MM.1S (cell line): ENCODE results near the gene EVI5.

Experiments used
- DNase-seq: peaks from one replicate; pipeline ENCODE4 v3.0.0-alpha.2; 2015
- H2AFZ ChIP-seq: fragments of 300-600 bp; sonication (generic); 2 replicates; pipeline ENCODE4 v1.6.0; 2016; ENCODE audit warnings: antibody characterized with exemption, low read length
- H3F3A ChIP-seq: fragments of 300-600 bp; sonication (generic); 2 replicates; pipeline ENCODE4 v1.6.1; 2016; ENCODE audit warnings: mild to moderate bottlenecking, antibody characterized with exemption, low read length, moderate library complexity, mixed read lengths; ENCODE audit not compliant: insufficient read depth
- H3K27ac ChIP-seq: fragments of 300-600 bp; sonication (generic); 2 replicates; pipeline ENCODE4 v1.5.1; 2016; ENCODE audit warnings: mild to moderate bottlenecking, low read length
- H3K27me3 ChIP-seq: fragments of 300-600 bp; sonication (generic); replicated peaks from 2 replicates; pipeline ENCODE4 v1.6.0; 2016; ENCODE audit warnings: low read length; ENCODE audit not compliant: insufficient read depth
- H3K36me3 ChIP-seq: fragments of 300-600 bp; sonication (generic); replicated peaks from 2 replicates; pipeline ENCODE4 v1.6.1; 2016; ENCODE audit warnings: mild to moderate bottlenecking, low read length, mixed read lengths; ENCODE audit not compliant: insufficient read depth
- H3K4me1 ChIP-seq: fragments of 300-600 bp; sonication (generic); 2 replicates; pipeline ENCODE4 v1.6.1; 2016; ENCODE audit warnings: low read length, mixed read lengths
- H3K4me2 ChIP-seq: fragments of 300-600 bp; sonication (generic); 2 replicates; pipeline ENCODE4 v1.6.0; 2016; ENCODE audit warnings: low read depth, low read length
- H3K4me3 ChIP-seq: fragments of 300-600 bp; sonication (generic); 2 replicates; pipeline ENCODE4 v1.5.1; 2016; ENCODE audit warnings: low read length, mixed read lengths
- H3K79me2 ChIP-seq: fragments of 300-600 bp; sonication (generic); 2 replicates; pipeline ENCODE4 v1.6.1; 2016; ENCODE audit warnings: mixed run types, low read length, mixed read lengths
- H3K9ac ChIP-seq: fragments of 300-600 bp; sonication (generic); 2 replicates; pipeline ENCODE4 v1.6.1; 2016; ENCODE audit warnings: low read length, mixed read lengths
- H3K9me2 ChIP-seq: fragments of 300-600 bp; sonication (generic); replicated peaks from 2 replicates; pipeline ENCODE4 v1.6.1; 2016; ENCODE audit warnings: mild to moderate bottlenecking, low read length, mixed read lengths; ENCODE audit not compliant: insufficient read depth
- H3K9me3 ChIP-seq: fragments of 300-600 bp; sonication (generic); replicated peaks from 2 replicates; pipeline ENCODE4 v1.6.1; 2016; ENCODE audit warnings: mild to moderate bottlenecking, low read length, mixed read lengths; ENCODE audit not compliant: insufficient read depth
- H4K20me1 ChIP-seq: fragments of 300-600 bp; sonication (generic); 2 replicates; pipeline ENCODE4 v1.6.1; 2016; ENCODE audit warnings: mild to moderate bottlenecking, low read length, moderate library complexity, mixed read lengths; ENCODE audit not compliant: insufficient read depth
- CTCF ChIP-seq: fragments of 300-600 bp; sonication (generic); IDR thresholded peaks from 2 replicates; pipeline ENCODE4 v1.5.1; 2016; ENCODE audit warnings: antibody characterized with exemption, low read length, mixed read lengths
- EZH2 ChIP-seq: fragments of 300-600 bp; sonication (generic); optimal IDR thresholded peaks from 2 replicates; pipeline ENCODE3; 2017; ENCODE audit warnings: low read depth, mild to moderate bottlenecking, antibody characterized with exemption, low read length, mixed read lengths
- EZH2phosphoT487 ChIP-seq: fragments of 300-600 bp; sonication (generic); IDR thresholded peaks from 2 replicates; pipeline ENCODE4 v1.6.1; 2018; ENCODE audit warnings: antibody characterized with exemption, low read length

EVI5 gene

GRCh38 chr1:92519043-92519442 is 265.9 kb downstream of the EVI5 start:
- no peak overlapping the region for H3K4me3 ChIP-seq
- no peak for DNase-seq
- no peak overlapping the region for H3K27ac ChIP-seq
- H3K9me3 ChIP-seq = no peaks in the 10 kb centered on the region
- H3F3A ChIP-seq = no peaks in the 10 kb centered on the region
- TF ChIP-seq EZH2 (no peak), CTCF (no peak), EZH2phosphoT487 (no peak)
- H3K27me3 ChIP-seq = no peaks in the 10 kb centered on the region
- no peaks in the 10 kb centered on the region for H3K36me3 ChIP-seq
- H3K9me2 ChIP-seq = no peaks in the 10 kb centered on the region
- H3K4me1 ChIP-seq = no peaks in the 10 kb centered on the region
- H3K4me2 ChIP-seq = no peak overlapping the region
- no peak overlapping the region for H2AFZ ChIP-seq
- H3K79me2 ChIP-seq = no peaks in the 10 kb centered on the region
- H3K9ac ChIP-seq = no peak overlapping the region
- H4K20me1 ChIP-seq = no peaks in the 10 kb centered on the region

- H3F3A ChIP-seq = peaks cover 9% of the 10 kb centered on the region
- no peak overlapping the region for H3K9ac ChIP-seq
- peaks cover 9% of the 10 kb centered on the region for H3K4me1 ChIP-seq
- no peaks in the 10 kb centered on the region for H3K9me3 ChIP-seq
- no peaks in the 10 kb centered on the region for H4K20me1 ChIP-seq
- H3K27ac ChIP-seq = no peak overlapping the region
- H3K9me2 ChIP-seq = no peaks in the 10 kb centered on the region
- TF ChIP-seq EZH2 = no peak
- no peak for TF ChIP-seq EZH2phosphoT487
- TF ChIP-seq CTCF = no peak
- H3K4me2 ChIP-seq = no peak overlapping the region
- no peaks in the 10 kb centered on the region for H3K79me2 ChIP-seq
- H3K36me3 ChIP-seq = no peaks in the 10 kb centered on the region
- no peak overlapping the region for H3K4me3 ChIP-seq
- no peak overlapping the region for H2AFZ ChIP-seq
- DNase-seq = no peak
- no peaks in the 10 kb centered on the region for H3K27me3 ChIP-seq
Observed at GRCh38 chr1:92516574-92516973, 268.3 kb downstream of the EVI5 start.

GRCh38 chr1:92515796-92516201 is 269.1 kb downstream of the EVI5 start:
- no peaks in the 10 kb centered on the region for H3K27me3 ChIP-seq
- no peaks in the 10 kb centered on the region for H3K79me2 ChIP-seq
- no peak for DNase-seq
- no peaks in the 10 kb centered on the region for H3K9me2 ChIP-seq
- no peak overlapping the region for H2AFZ ChIP-seq
- no peak overlapping the region for H3K27ac ChIP-seq
- no peak overlapping the region for H3K4me2 ChIP-seq
- TF ChIP-seq EZH2 (no peak), EZH2phosphoT487 (no peak), CTCF (no peak)
- no peak overlapping the region for H3K4me3 ChIP-seq
- no peaks in the 10 kb centered on the region for H4K20me1 ChIP-seq
- H3K9ac ChIP-seq = no peak overlapping the region
- H3K9me3 ChIP-seq = no peaks in the 10 kb centered on the region
- H3K36me3 ChIP-seq = no peaks in the 10 kb centered on the region
- H3F3A ChIP-seq = peaks cover 12% of the 10 kb centered on the region
- H3K4me1 ChIP-seq = peaks cover 13% of the 10 kb centered on the region
